Ammon's horn (tissue), 1 donor: Measurements from ENCODE around the gene CROCC.

ENCODE experiments used
- DNase-seq: peaks from one replicate; pipeline ENCODE4 v3.0.0-alpha.2; 2016; ENCODE audit warnings: low spot score

Gene CROCC

GRCh38 chr1:16986560-16986959, 64.8 kb downstream of the CROCC start:
- DNase-seq, result no peak

DNA sequence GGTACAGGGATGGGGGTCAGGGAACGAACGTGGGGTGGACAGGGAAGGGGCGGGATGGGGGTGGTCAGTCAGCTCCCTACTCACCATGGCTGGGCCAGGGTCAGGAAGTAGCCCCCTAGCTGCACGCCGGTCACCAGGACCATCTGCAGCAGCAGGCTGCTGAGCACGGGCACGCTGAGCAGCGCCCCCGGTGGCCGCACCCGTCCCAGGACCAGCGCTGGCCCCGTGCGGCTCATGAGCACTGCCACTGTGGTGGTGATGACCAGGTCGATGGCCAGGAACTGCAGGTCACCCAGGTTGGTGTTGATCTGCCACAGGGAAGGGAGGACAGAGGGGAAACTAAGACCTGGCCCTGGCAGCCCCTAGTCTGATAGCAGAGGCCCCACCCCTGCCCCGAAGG, 65.2 kb downstream of the CROCC start:
- no peak for DNase-seq

GRCh38 chr1:16988210-16988609, 66.5 kb downstream of the CROCC start:
- DNase-seq, result no peak

- DNase-seq, result no peak
Measured at GRCh38 chr1:16989676-16990391, 68.1 kb downstream of the CROCC start.

- no peak for DNase-seq
Measured at GRCh38 chr1:16991571-16991970, 69.8 kb downstream of the CROCC start.

DNA sequence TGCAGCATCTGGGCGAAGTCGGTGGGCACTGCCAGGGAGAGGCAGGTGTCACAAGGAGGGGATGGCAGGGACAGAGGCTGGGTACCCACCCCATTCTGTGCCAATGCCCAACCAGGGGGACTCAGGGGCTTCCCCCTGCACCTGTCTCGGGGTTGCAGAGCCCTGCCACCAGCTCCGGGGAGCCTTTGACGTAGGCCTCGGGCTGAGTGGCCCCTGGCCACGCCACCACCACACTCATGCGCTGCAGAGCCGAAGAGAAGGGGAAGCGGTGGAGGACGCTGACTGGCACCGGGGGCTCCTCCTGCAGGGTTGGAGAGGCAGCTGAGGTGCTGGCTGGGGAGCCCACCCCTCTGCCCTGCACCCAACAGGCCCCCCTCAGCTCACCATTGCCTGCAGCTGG, 70.4 kb downstream of the CROCC start:
- no peak for DNase-seq

- no peak for DNase-seq
Measured at GRCh38 chr1:16992675-16993074, 70.9 kb downstream of the CROCC start.

- no peak for DNase-seq
Measured at GRCh38 chr1:16993521-16994038, 71.8 kb downstream of the CROCC start.

GRCh38 chr1:16996845-16997244, 75.1 kb downstream of the CROCC start:
- no peak for DNase-seq

GRCh38 chr1:16998589-16998988, 76.9 kb downstream of the CROCC start:
- no peak for DNase-seq

DNA sequence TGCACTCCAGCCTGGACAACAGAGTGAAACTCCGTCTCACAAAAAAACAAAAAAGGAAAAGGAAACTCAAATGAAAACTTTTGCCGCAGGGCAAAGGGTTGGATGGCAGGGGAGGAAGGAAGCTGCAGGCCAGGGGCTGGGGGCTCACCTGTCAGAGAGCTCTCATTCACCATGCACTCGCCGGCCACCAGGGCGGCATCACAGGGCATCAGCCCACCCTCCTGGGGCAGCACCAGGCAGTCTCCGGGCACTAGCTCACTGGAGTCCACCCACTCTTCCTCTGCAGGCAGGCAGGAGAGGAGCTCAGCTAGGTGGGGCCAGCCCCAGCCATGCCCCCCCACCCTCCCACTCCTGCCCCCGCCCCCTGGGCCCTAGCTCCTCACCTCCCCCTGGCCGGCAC, 78.1 kb downstream of the CROCC start:
- no peak for DNase-seq

GRCh38 chr1:17001760-17002523, 80.2 kb downstream of the CROCC start:
- DNase-seq, result no peak

DNA sequence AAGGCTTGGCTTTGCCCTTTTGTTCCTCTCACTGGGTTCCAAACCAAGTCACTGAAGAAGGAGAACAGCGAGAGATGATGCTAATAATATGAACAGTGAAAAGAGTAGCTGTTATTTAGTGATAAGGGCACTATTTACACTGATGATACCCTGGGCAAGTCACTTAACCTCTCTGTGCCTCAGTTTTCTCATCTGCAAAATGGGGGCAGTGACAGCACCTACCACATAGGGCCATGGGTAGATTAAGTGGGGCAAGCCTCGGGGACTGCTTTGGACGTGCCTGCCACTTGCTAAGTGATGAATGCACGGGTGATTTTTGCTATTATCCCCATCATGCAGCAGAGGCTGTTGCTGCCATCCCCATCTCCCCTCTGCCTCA, 80.8 kb downstream of the CROCC start:
- no peak for DNase-seq

GRCh38 chr1:17004466-17005364, 83.0 kb downstream of the CROCC start:
- DNase-seq, result no peak

GRCh38 chr1:17005365-17005740, 83.6 kb downstream of the CROCC start:
- no peak for DNase-seq

DNA sequence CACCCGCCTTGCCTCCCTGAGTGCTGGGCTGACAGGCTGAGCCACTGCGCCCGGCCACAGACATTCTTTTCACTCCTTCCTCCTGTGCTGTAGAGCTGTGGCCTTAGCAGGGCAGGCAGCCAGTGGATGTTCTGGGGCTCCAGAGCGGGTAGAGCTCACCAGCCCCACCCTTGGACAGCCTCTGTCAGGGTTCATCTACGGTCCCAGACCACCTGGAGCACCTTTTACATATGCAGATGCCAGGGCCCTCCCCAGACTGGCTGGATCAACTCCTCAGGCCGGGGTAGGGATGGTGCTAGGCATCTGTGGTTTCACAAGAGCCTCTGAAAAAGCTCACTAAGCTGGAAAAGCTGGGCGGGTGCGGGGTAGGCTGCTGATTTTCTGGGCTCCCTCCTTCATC, 85.4 kb downstream of the CROCC start:
- no peak for DNase-seq

DNA sequence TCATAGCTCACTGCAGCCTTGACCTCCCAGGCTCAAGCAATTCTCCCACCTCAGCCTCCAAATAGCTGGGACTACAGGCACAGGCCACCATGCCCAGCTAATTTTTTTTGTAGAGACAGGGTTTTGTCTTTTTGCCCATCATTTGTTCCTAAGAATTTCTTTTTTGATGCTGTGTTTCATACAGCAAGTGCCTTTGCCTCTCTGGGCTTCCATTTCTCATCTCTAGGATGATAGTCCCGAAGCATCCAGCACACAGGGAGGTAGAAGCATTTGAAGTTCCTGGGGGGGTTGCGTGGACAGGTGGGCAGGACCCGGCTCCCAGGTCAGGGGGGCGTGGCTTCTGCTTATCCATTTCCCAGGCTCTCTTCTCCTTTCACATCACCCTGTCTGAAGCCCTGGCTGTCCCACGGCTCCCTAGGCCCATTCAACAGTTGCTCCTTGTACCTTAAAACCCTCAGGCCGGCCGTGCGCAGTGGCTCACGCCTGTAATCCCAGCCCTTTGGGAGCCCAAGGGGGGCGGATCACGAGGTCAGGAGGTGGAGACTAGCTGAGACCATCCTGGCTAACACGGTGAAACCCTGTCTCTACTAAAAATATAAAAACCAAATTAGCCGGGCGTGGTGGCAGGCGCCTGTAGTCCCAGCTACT, 86.6 kb downstream of the CROCC start:
- no peak for DNase-seq

DNA sequence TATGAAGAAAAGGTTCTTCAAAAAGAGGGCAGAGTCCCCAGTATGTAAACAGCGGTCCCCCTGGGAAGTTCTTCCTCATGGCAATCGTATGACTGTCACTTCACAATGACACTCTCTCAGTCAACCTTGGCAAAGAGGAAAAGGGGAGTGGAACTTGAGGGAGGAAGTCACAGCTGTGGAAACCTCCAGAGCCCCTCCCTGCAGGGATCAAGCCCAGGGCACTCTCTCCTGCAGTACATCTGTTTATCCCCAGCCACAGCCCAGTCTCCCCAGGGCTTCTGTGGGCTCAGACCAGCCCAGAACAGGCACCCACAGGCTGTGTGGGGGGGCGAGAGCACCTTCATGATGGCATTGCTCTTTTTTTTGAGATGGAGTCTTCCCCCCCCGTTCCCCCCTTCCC, 88.0 kb downstream of the CROCC start:
- DNase-seq, result no peak

GRCh38 chr1:17011092-17011438, 89.3 kb downstream of the CROCC start:
- no peak for DNase-seq

DNA sequence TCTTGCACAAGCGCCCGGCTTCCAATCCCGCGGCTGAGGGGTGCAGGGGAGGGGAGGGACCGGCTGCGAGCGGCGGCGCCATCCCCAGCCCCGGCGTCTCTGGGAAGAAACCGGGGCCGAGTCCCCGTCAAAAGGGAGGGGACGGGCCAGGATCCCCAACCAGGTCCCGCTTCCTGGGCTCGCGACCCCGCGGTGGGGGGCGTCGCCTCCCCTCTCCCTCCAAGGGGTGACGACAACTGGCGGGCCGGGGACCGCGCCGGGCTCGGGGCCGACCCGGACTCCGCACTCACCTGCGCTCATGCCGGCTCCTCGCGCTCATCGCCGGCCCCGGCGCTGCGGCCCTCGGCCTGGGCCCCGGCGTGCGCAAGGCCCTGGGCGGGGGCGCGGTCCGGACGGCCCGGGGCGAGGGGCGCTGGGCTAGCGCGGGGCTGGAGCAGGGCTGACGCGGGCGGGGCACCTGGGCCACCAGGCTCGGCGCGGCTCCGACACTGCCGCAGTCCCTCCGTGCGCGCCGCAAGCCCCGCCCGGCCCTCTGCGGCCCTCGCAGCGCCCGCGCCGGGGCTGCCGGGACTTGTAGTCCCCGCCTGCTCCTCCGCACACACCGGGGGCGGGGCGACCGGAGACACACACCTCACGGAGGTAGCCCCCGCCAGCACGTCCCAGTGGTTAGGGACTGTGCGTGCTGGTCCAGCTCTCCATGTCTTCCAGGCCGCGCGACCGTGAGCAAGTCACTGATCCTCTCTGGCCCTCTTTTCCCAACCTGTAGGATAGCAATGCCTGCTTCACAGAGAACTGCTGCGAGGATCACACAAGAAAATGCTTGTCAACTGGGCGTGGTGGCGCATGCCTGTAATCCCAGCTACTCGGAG, 89.9 kb downstream of the CROCC start, which contains the start of gene ATP13A2:
Gene ATP13A2, minus strand, starts transcription at position 490 of the 869 bp plus-strand sequence. Its CDS starts 190 bp downstream, at position 300.
- DNase-seq, result peak; percentile 92
